CD14-positive monocyte (primary cell): ENCODE measurements around the gene IER5L. TPM values are rescaled to one million over a fixed set of nuclear protein-coding genes. Genes with fewer than 3 reads are reported as not detected.

Source experiments
- DNase-seq, 3 donors: peaks; one replicate each; pipeline ENCODE4 v3.0.0-alpha.2; 2011 to 2022
- H2AFZ ChIP-seq: 2 replicates; pipeline ENCODE4 v1.6.0; 2012; ENCODE audit warnings: mild to moderate bottlenecking, low read depth, low read length, inconsistent platforms; ENCODE audit not compliant: insufficient read depth, poor library complexity, severe bottlenecking
- H3K27ac ChIP-seq, 2 donors: 1 replicate in 1 of 2; 2 replicates in 1 of 2; pipeline ENCODE4 v1.5.1; 2012 to 2013; ENCODE audit warnings: low read length in 2 of 2, control low read depth in 1 of 2, inconsistent platforms in 1 of 2, low read depth in 1 of 2, mild to moderate bottlenecking in 1 of 2
- H3K27me3 ChIP-seq, 2 donors: one replicate each; pipeline versions ENCODE4 v1.6.0 to v1.6.1; 2011 to 2013; ENCODE audit warnings: low read length in 2 of 2; ENCODE audit not compliant: control insufficient read depth in 2 of 2, insufficient read depth in 2 of 2
- H3K36me3 ChIP-seq, 2 donors: replicated peaks in 1 of 2; 1 replicate in 1 of 2; 2 replicates in 1 of 2; pipeline versions ENCODE4 v1.5.1 to v1.6.1; 2012 to 2013; ENCODE audit warnings: low read length in 2 of 2, control low read depth in 1 of 2, inconsistent platforms in 1 of 2, mild to moderate bottlenecking in 1 of 2; ENCODE audit not compliant: insufficient read depth in 2 of 2, control insufficient read depth in 1 of 2
- H3K4me1 ChIP-seq, 2 donors: 1 replicate in 1 of 2; 2 replicates in 1 of 2; pipeline versions ENCODE4 v1.5.1 to v1.6.1; 2012 to 2013; ENCODE audit warnings: low read length in 2 of 2, control low read depth in 1 of 2, inconsistent platforms in 1 of 2, mild to moderate bottlenecking in 1 of 2, moderate library complexity in 1 of 2; ENCODE audit not compliant: insufficient read depth in 2 of 2, control insufficient read depth in 1 of 2
- H3K4me2 ChIP-seq: replicated peaks from 2 replicates; pipeline ENCODE3; 2012; ENCODE audit warnings: low read length, moderate library complexity, mild to moderate bottlenecking; ENCODE audit not compliant: poor library complexity, severe bottlenecking; ENCODE audit errors: extremely low read depth
- H3K4me3 ChIP-seq, 3 experiments: fragments of 200-600 bp in 1 of 3; sonication (generic) in 1 of 3; replicated peaks in 1 of 3; 1 replicate in 2 of 3; 2 replicates in 1 of 3; pipeline ENCODE4 v1.5.1; 2011 to 2013; ENCODE audit warnings: low read length in 3 of 3, mild to moderate bottlenecking in 3 of 3, control low read depth in 2 of 3, low read depth in 2 of 3, inconsistent platforms in 1 of 3, moderate library complexity in 1 of 3
- H3K79me2 ChIP-seq: 2 replicates; pipeline ENCODE4 v1.6.0; 2012; ENCODE audit warnings: mild to moderate bottlenecking, control low read depth, inconsistent platforms, low read length, moderate library complexity; ENCODE audit not compliant: insufficient read depth
- H3K9ac ChIP-seq: 2 replicates; pipeline ENCODE4 v1.6.0; 2017; ENCODE audit warnings: low read length, mild to moderate bottlenecking; ENCODE audit not compliant: insufficient read depth, poor library complexity, severe bottlenecking
- H3K9me3 ChIP-seq, 2 donors: replicated peaks in 1 of 2; 1 replicate in 1 of 2; 2 replicates in 1 of 2; pipeline versions ENCODE4 v1.5.1 to v1.6.1; 2012 to 2013; ENCODE audit warnings: low read length in 2 of 2, control low read depth in 1 of 2; ENCODE audit not compliant: control insufficient read depth in 1 of 2, insufficient read depth in 1 of 2
- H4K20me1 ChIP-seq: 2 replicates; pipeline ENCODE4 v1.6.0; 2012; ENCODE audit warnings: mild to moderate bottlenecking, low read length, control low read depth, moderate library complexity; ENCODE audit not compliant: insufficient read depth
- H3K27ac Mint-ChIP-seq, 7 donors: one replicate each; pipeline ENCODE4 v1.8.0; 2020; ENCODE audit warnings: mild to moderate bottlenecking in 7 of 7, mixed read lengths in 7 of 7, moderate library complexity in 6 of 7, inconsistent platforms in 2 of 7
- H3K27me3 Mint-ChIP-seq, 3 donors: one replicate each; pipeline ENCODE4 v1.8.0; 2021 to 2022; ENCODE audit warnings: low read depth in 3 of 3, mild to moderate bottlenecking in 3 of 3, mixed read lengths in 3 of 3, moderate library complexity in 3 of 3, inconsistent platforms in 1 of 3
- H3K36me3 Mint-ChIP-seq, 2 donors: one replicate each; pipeline ENCODE4 v1.8.0; 2020; ENCODE audit warnings: mixed read lengths in 2 of 2, inconsistent platforms in 1 of 2, mild to moderate bottlenecking in 1 of 2
- H3K4me1 Mint-ChIP-seq: one replicate; pipeline ENCODE4 v1.8.0; 2020; ENCODE audit warnings: mild to moderate bottlenecking, mixed read lengths
- H3K4me3 Mint-ChIP-seq, 2 donors: one replicate each; pipeline ENCODE4 v1.8.0; 2020; ENCODE audit warnings: mild to moderate bottlenecking in 2 of 2, mixed read lengths in 2 of 2, moderate library complexity in 1 of 2
- H3K9me3 Mint-ChIP-seq, 7 donors: one replicate each; pipeline ENCODE4 v1.8.0; 2020 to 2022; ENCODE audit warnings: mixed read lengths in 7 of 7, mild to moderate bottlenecking in 6 of 7, moderate library complexity in 6 of 7, inconsistent platforms in 2 of 7
- CTCF ChIP-seq: fragments of 200-600 bp; IDR thresholded peaks from one replicate; pipeline ENCODE4 v1.8.0; 2022; ENCODE audit warnings: antibody characterized with exemption, mild to moderate bottlenecking
- WGBS: methylation state at CpG from one replicate; pipeline ENCODE4 v1.1.5; 2013; ENCODE audit warnings: missing lambda C conversion rate; ENCODE audit not compliant: insufficient coverage; 5-methylcytosine and 5-hydroxymethylcytosine counted together
- intact Hi-C, 2 donors: fragments of 100-400 bp; cut with micrococcal nuclease; formaldehyde crosslinking; loops; one replicate each; pipeline versions ENCODE4 v1.15.0 to v1.15.1; 2023
- polyA plus RNA-seq, 3 donors: library from polyadenylated mRNA; depleted of rRNA in 1 of 3; unstranded in 2 of 3; stranded (reverse) in 1 of 3; fragments of 300-500 nt in 2 of 3; fragments of >200 nt in 1 of 3; fragmentation: Illumina TruSeq in 2 of 3; gene quantifications; 1 replicate in 2 of 3; 2 replicates in 1 of 3; pipeline ENCODE4 v1.2.3, GENCODE V29; 2012 to 2021

IER5L gene
- polyA plus RNA-seq, 3 donors = 0.36 to 15.5 (median 0.79) TPM

GRCh38 chr9:129154866-129155477 lies 23.1 kb downstream of the IER5L start:
- peaks cover 17 to 31% of the 10 kb centered on the region in 2 donors for H3K36me3 ChIP-seq
- no peak for TF ChIP-seq CTCF
- H3K27me3 ChIP-seq = no peaks in the 10 kb centered on the region
- peaks cover 0 to 3% (median 0%) of the 10 kb centered on the region in 7 donors for H3K9me3 Mint-ChIP-seq
- H3K9me3 ChIP-seq = no peaks in the 10 kb centered on the region
- intact Hi-C loops = no loop called here
- no peak for DNase-seq
- no peak overlapping the region for H3K4me3 ChIP-seq
- no peak overlapping the region for H3K4me3 Mint-ChIP-seq
- H3K9ac ChIP-seq = no peak overlapping the region
- no peak overlapping the region for H2AFZ ChIP-seq
- peaks cover 34 to 36% of the 10 kb centered on the region in 2 donors for H3K36me3 Mint-ChIP-seq
- H3K27me3 Mint-ChIP-seq = peaks cover 0 to 4% (median 0%) of the 10 kb centered on the region in 3 donors
- H3K4me2 ChIP-seq = no peak overlapping the region
- 96% methylated on average over 16 of the region's 16 CpGs for WGBS
- no peaks in the 10 kb centered on the region for H4K20me1 ChIP-seq
- H3K27ac Mint-ChIP-seq = peak overlapping the region in 1 of 7 donors; percentile 8
- H3K79me2 ChIP-seq = no peaks in the 10 kb centered on the region
- H3K4me1 ChIP-seq = no peaks in the 10 kb centered on the region
- H3K4me1 Mint-ChIP-seq = no peaks in the 10 kb centered on the region
- H3K27ac ChIP-seq = no peak overlapping the region

- no peaks in the 10 kb centered on the region for H3K4me1 ChIP-seq
- H3K9me3 ChIP-seq = no peaks in the 10 kb centered on the region
- H3K27me3 Mint-ChIP-seq = peaks cover 0 to 4% (median 0%) of the 10 kb centered on the region in 3 donors
These were observed 26.6 kb downstream of the IER5L start for GRCh38 chr9:129151469-129151868.

More at GRCh38 chr9:129151469-129151868, 26.6 kb downstream of the IER5L start:
- Mint-ChIP-seq H3K4me1 (no peaks in the 10 kb centered on the region), H3K4me3 (no peak overlapping the region), H3K9me3 (peaks cover 0 to 2% (median 0%) of the 10 kb centered on the region in 7 donors), H3K27ac (no peak overlapping the region), H3K36me3 (peaks cover 56 to 62% of the 10 kb centered on the region in 2 donors)
- WGBS = 98% methylated on average over 13 of the region's 15 CpGs
- Histone ChIP-seq H4K20me1 (no peaks in the 10 kb centered on the region), H2AFZ (no peak overlapping the region), H3K4me2 (no peak overlapping the region), H3K27ac (no peak overlapping the region), H3K27me3 (no peaks in the 10 kb centered on the region), H3K9ac (no peak overlapping the region), H3K4me3 (no peak overlapping the region), H3K79me2 (no peaks in the 10 kb centered on the region), H3K36me3 (peaks cover 33 to 63% of the 10 kb centered on the region in 2 donors)
- intact Hi-C loops = no loop called here
- no peak for DNase-seq
- TF ChIP-seq CTCF = no peak
